GM18951 (cell line): ENCODE results near the gene P2RX1.

Source experiments
- POLR2A ChIP-seq: IDR thresholded peaks from 4 replicates; pipeline ENCODE4 v1.6.1; 2011; ENCODE audit warnings: mild to moderate bottlenecking; ENCODE audit not compliant: insufficient read length, insufficient read depth; ENCODE audit errors: extremely low read depth
- in situ Hi-C: fragments of 300-500 bp; cut with MboI; formaldehyde crosslinking; loops from one replicate; pipeline ENCODE4 v1.12.0; 2022; ENCODE audit warnings: low sequenced_read_pairs, mixed read lengths, inconsistent platforms; ENCODE audit not compliant: unreplicated experiment

The P2RX1 gene

DNA sequence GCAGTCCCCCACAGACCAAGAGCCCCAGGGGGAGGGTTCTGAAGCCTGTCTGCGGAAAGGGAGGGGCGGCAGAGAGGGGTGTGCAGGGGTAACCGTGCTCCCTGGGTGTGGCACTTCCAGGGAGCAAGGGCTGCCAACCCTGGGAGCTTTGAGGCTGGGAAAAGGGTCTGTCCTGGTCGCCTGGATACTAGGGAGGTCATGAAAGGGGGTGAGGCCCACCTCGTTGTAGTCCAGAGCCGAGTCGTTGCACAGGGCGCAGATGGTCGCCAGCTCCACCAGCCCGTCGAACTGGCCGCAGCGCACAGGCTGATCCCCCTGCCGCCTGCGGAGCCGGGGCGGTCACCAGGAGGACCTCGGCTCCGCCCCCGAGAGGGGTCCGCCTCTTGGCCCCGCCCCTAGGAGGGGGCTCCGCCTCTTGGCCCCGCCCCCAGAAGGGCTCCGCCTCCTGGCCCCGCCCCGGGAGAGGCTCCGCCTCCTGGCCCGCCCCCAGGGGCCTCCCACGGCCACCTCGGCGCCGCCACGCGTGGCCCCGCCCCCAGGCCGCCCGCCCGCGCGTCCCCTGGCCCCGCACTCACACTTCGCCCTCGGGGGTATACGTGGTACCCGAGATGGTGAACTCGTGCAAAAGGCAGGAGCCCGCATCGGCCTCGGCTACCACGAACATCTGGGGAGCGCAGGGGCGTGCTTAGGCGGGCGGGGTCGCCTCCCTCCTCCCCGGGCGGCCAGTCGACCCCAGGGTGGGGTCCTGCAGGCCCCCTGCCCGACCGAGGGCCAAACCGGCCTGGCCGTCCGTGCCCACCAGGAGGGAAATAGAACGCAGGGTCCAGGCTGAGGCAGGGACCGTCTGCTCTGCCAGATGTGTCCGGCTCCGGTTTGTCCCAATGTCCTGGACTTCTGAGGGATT lies 28.5 kb upstream of the P2RX1 start:
- no peak for TF ChIP-seq POLR2A
- in situ Hi-C loops = no loop called here

DNA sequence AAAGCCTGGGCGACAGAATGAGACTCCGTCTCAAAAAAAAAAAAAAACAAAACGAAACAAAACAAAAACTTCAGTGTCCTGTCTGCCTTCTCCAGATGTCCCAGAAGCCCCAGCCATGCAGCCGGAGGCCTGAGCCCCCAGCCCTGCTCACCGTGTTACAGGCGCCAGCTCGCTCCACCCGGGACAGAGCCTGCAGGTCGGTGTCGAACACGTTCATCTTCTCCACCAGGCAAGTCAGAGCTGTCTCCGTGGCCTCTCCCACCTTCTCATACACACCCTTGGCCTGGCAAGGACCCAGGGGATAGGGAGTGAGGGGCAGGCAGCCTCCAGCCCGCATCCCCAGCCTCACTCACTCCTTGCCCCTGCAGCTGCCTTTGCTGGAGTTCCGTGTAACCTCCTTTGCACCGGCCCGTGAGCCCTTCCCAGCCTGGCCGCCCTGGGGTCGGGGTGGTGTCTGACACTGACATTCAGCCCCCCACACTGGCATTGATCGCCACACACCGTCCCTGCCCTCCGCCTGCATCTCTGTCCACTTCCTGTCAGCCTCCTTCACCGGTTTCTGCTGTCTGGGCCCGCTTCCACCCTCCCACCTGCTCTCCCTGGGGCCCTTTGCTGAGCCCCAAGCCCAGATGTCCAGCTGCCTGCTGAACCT lies 27.1 kb upstream of the P2RX1 start:
- in situ Hi-C loops = no loop called here
- no peak for TF ChIP-seq POLR2A

DNA sequence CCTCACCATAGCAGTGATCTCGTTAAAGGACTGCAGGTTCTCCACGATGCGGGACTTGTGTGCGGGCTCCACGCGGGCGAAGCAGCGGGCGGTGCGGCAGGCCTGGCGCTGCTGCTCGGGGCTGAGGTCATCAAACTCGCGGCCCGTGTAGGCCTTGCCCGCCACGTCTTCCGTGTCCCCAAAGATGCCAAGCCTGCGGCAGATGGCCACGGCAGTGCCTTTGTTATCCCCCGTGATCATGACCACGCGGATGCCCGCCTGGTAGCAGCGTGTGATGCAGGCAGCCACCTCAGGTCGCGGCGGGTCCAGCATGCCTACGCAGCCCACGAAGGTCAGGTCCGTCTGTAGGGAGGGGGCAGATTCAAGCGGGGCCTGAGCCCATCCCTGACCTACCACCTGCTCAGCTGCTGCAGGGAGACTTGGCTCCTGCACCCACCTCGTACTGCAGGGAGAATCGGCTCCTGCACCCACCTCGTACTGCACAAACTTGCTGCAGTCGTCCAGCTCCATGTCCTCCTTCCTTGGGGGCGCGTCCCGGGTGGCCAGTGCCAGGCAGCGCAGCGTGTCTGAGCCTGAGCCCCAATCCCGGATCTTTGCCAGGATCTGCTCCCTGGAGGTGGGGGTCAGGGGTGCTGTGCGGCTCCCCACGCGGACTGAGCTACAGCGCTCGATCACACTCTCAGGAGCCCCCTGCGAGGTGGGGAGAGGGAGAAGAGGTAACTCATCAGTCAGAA lies 24.9 kb upstream of the P2RX1 start:
- in situ Hi-C loops = no loop called here
- no peak for TF ChIP-seq POLR2A

DNA sequence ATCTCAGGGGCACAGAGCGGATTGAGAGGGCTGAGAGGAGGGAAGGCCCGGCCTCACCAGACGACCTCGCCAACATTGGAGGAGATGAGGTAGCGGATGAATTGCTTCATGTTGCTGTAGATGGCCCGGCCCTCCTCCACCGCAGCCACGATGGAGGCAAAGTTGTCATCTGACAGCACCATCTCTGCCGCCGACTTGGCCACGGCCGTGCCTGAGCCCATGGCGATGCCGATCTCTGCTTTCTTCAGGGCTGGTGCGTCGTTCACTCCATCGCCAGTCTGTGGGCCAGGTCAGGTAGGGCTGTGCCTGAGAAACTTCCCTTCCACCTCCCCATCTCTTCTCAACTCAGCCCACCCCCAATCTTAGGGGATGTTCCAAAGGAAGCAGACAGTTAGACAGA lies 21.1 kb upstream of the P2RX1 start:
- in situ Hi-C loops = no loop called here
- TF ChIP-seq POLR2A = no peak

DNA sequence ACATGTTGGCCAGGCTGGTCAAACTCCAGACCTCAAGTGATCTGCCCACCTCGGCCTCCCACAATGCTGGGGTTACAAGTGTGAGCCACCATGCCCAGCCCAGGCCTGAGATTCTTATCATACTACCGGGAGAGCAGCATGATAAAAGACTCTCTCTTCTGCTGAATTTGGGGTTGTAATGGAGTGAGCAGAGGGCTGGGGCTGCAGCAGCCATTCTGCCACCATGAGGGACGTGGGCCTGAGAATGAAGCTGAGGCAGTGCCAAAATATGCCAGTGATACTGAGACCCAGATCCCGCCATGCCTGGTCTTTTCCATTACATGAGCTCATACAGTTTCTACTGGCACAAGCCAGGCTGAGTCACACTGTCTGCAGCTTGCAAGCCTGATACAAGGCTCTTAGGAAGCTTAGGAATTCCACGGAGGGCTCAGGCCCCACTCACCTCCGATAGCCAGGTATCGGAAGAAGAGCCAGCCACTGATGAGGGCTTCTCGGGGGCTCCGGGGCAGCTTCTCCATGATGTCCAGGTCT lies 19.6 kb upstream of the P2RX1 start:
- no peak for TF ChIP-seq POLR2A
- in situ Hi-C loops = no loop called here

DNA sequence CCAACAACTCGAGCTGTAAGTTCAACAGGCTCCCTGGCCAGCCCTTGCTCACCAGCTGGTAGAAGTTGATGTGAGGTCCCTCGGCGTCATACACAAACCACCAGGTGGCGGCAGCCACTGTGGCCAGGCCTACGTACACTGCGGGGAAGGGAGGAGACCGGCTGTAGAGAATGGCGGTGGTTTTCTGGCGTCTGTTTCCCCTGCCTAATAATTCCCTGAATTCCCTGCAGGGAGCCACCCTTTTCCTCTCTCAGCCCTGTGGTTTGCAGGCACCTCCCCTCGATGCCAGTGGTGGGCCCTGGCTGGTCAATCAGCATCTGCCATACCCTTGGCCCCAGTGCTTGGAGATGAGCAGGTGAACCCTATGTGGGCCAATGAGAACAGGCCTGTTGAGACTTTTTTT lies 18.9 kb upstream of the P2RX1 start:
- in situ Hi-C loops = no loop called here

DNA sequence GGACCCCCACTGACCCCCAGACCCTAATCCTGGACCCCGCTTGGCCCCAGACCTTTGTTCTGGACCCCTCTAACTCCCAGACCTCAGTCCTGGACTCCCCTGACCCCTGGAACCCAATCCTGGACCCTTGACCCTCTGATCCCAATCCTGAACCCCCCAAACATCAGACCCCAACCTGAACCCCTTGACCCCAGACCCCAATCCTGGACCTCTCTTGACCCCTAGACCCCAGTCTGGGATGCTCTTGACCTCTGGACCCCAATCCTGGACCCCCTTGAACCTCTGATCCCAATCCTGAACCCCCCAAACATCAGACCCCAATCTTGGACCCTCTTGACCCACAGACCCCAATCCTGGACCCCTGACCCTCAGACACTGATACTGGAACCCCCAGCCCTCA lies 13.5 kb upstream of the P2RX1 start:
- in situ Hi-C loops = no loop called here
- no peak for TF ChIP-seq POLR2A

More for the DNA sequence above, 18.9 kb upstream of the P2RX1 start:
- no peak for TF ChIP-seq POLR2A

DNA sequence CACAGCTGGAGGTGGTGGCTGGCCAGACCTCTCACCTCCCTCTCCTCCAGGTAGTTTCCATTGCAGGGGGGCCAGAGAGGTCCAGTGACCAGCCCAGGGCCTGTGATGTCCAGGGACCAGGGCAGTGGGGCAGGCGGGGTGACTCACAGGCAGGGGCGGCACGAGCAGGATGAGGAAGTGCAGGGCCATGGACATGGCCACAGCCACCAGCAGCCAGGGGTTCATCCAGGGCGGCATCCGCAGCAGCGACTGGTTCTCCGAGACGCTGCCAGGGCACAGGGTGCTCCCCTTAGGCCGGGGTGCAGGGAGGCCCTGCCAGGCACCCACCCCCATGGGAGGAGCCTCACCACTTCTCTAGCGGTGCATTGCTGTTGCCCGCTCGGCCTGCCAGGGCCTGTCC lies 12.9 kb upstream of the P2RX1 start:
- in situ Hi-C loops = no loop called here
- TF ChIP-seq POLR2A = no peak

DNA sequence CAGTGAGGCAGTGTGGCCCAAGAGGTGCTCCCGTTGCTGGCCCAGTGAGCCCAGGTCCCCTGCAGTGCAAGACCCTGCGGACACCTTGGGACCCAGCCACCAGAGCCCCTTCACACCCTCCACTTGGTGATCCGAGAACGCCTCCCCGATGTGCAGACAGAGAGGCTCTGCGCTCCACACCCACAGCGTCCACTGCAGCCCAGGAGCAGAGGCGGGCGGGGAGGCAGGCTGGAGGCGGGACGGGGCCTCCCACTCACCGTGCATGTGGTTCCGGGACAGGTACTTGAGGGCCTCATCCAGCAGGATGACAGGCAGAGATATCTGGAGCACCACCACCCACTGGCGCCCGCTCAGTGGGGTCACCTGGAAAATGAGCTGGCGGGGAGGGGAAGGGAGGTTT lies 12.1 kb upstream of the P2RX1 start:
- in situ Hi-C loops = no loop called here
- no peak for TF ChIP-seq POLR2A

DNA sequence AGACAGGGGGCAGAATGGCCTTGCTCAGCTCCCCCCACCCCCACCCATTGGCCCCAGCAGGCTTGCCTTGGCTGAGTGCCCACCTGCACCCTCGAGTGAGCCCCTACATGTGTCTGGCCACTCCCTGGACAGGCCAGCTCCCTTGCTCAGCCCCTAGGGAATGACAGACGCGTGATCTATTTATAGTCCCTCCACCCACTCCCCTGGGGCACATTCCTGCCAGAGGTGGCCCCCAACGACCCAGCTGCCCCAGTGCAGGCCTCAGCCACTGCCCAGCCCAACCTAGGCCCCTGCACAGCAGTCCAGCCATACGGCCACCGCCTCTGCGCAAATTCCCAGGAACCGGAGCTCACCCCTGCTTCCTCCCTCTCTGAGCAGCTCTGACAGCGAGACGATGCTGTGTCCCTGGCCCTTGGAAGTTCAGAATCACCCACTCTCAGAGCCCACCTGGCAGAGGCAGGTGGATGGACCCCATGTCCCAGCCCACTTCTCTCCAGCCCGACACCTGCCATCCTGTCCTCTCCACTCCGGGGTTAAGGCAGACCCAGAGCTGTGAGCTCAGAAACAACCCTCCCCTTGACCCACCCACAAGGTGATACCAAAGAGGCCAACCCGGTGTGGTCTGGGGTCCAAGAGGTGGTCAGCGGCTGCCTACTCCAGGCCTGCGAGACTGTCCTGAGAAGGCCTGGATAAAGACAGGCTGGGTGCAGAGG lies 11.5 kb upstream of the P2RX1 start:
- in situ Hi-C loops = no loop called here
- no peak for TF ChIP-seq POLR2A

DNA sequence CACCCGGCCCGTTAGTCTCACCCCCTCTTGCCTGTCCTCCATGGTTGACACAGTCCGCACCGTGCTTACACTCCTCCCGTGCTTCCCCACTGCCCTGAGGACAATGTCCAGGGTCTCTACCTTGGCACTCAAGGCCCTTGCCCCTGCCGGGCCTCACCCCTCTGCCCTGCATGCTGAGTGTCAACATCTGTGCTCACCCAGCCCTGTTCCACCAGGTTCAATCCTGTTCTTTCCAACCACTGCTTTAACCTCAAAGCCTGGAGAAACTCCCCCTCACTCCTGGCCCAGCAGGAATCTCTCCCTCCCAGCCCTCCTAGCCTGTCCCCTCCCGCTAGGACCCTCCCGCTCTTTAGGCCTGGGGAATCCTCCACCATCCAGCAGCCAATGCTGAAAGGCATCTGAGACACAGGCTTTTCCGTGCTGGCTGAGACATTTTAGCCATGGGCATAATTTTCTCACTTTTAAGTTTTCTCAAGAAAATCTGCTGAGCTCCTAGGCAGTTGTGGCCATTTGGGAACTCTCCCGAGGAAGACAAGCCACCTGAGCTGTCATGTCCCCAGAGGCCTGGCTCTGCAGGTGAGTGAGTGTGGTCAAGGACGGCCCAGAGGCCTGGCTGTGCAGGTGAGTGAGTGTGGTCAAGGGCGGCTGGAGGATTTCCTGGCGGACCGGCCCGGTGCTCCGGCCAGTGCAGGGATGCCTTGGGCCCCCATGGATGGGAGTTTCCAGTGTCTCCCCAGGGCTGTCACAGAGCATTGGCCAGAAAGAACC lies 10.8 kb upstream of the P2RX1 start:
- in situ Hi-C loops = no loop called here
- no peak for TF ChIP-seq POLR2A
